ENCODE measurements around the gene CFTR.

- TF ChIP-seq, protein P1, sequence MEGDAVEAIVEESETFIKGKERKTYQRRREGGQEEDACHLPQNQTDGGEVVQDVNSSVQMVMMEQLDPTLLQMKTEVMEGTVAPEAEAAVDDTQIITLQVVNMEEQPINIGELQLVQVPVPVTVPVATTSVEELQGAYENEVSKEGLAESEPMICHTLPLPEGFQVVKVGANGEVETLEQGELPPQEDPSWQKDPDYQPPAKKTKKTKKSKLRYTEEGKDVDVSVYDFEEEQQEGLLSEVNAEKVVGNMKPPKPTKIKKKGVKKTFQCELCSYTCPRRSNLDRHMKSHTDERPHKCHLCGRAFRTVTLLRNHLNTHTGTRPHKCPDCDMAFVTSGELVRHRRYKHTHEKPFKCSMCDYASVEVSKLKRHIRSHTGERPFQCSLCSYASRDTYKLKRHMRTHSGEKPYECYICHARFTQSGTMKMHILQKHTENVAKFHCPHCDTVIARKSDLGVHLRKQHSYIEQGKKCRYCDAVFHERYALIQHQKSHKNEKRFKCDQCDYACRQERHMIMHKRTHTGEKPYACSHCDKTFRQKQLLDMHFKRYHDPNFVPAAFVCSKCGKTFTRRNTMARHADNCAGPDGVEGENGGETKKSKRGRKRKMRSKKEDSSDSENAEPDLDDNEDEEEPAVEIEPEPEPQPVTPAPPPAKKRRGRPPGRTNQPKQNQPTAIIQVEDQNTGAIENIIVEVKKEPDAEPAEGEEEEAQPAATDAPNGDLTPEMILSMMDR (IDR thresholded peaks at IDR 0.05; ENCODE audit: low read depth, low read length), result no peak
- no peak for TF ChIP-seq EZH2phosphoT487 (IDR thresholded peaks at IDR 0.05; ENCODE audit: low read depth)
Measured at GRCh38 chr7:117489016-117489415, 9.2 kb downstream of the CFTR start.

All from OCI-LY3 (cell line).